OCI-LY7 (cell line): Measurements from ENCODE around the gene CDCA5. TPM values are rescaled to one million over a fixed set of nuclear protein-coding genes. Genes with fewer than 3 reads are reported as not detected.

Experiments
- BruUV-seq: library from RNA; stranded (reverse); fragments of 400-500 nt; replicated peaks from 2 replicates; lab custom pipeline; 2021; lab: Mats Ljungman, UMichigan
- CTCF ChIA-PET: fragments of 300-600 bp; sonication (Branson Sonifier 250); formaldehyde crosslinking; loops from one replicate; lab custom pipeline; 2022; ENCODE audit warnings: antibody characterized with exemption; ENCODE audit not compliant: unreplicated experiment; lab: Charles Lee
- POLR2A ChIA-PET: fragments of 300-600 bp; sonication (Branson Sonifier 250); formaldehyde crosslinking; loops from one replicate; lab custom pipeline; 2022; ENCODE audit warnings: antibody characterized with exemption; lab: Charles Lee
- DNase-seq: peaks from one replicate; pipeline ENCODE4 v3.0.0-alpha.2; 2015; ENCODE audit warnings: low spot score
- H2AFZ ChIP-seq: fragments of 200-600 bp; sonication (generic), shearing (Covaris generic); 2 replicates; pipeline ENCODE4 v1.6.1; 2014; ENCODE audit warnings: mild to moderate bottlenecking, antibody characterized with exemption, low read length, moderate library complexity
- H3K27ac ChIP-seq: fragments of 200-600 bp; sonication (generic); 2 replicates; pipeline ENCODE4 v1.5.1; 2014; ENCODE audit warnings: mixed run types, low read depth, mild to moderate bottlenecking, moderate library complexity, low read length, inconsistent platforms; ENCODE audit not compliant: poor library complexity, severe bottlenecking
- H3K36me3 ChIP-seq: fragments of 200-600 bp; sonication (generic); 2 replicates; pipeline ENCODE4 v1.6.1; 2014; ENCODE audit warnings: mild to moderate bottlenecking, antibody characterized with exemption, low read length, moderate library complexity, mixed read lengths; ENCODE audit not compliant: insufficient read depth
- H3K4me1 ChIP-seq: fragments of 200-600 bp; sonication (generic); 2 replicates; pipeline ENCODE4 v1.5.1; 2014; ENCODE audit warnings: mild to moderate bottlenecking, low read length; ENCODE audit not compliant: insufficient read depth, poor library complexity, severe bottlenecking
- H3K4me2 ChIP-seq: fragments of 200-600 bp; sonication (generic); 2 replicates; pipeline ENCODE4 v1.6.1; 2014; ENCODE audit warnings: mild to moderate bottlenecking, low read length
- H3K4me3 ChIP-seq: fragments of 200-600 bp; sonication (generic); 2 replicates; pipeline ENCODE4 v1.5.1; 2014; ENCODE audit warnings: mild to moderate bottlenecking, low read depth, low read length; ENCODE audit not compliant: poor library complexity, severe bottlenecking
- H3K79me2 ChIP-seq: fragments of 200-600 bp; sonication (generic); 2 replicates; pipeline ENCODE4 v1.6.1; 2016; ENCODE audit warnings: low read depth, mild to moderate bottlenecking, low read length, moderate library complexity, mixed read lengths; ENCODE audit not compliant: insufficient read depth
- H3K9me2 ChIP-seq: fragments of 200-600 bp; sonication (generic); 2 replicates; pipeline ENCODE4 v1.6.1; 2016; ENCODE audit warnings: mild to moderate bottlenecking, low read length, mixed read lengths; ENCODE audit not compliant: insufficient read depth
- H3K9me3 ChIP-seq: fragments of 200-600 bp; sonication (generic); 2 replicates; pipeline ENCODE4 v1.6.1; 2014; ENCODE audit warnings: mild to moderate bottlenecking, mixed run types, low read length, mixed read lengths
- H4K20me1 ChIP-seq: fragments of 200-600 bp; sonication (generic); 2 replicates; pipeline ENCODE4 v1.6.1; 2014; ENCODE audit warnings: mild to moderate bottlenecking, antibody characterized with exemption, low read length, moderate library complexity, mixed read lengths; ENCODE audit not compliant: insufficient read depth
- CTCF ChIP-seq: fragments of 200-600 bp; sonication (generic); conservative IDR thresholded peaks from 2 replicates; pipeline ENCODE4 v1.5.1; 2014; ENCODE audit warnings: mild to moderate bottlenecking, antibody characterized with exemption, low read length, moderate library complexity, mixed read lengths
- EZH2phosphoT487 ChIP-seq: fragments of 200-600 bp; sonication (generic); IDR thresholded peaks from 2 replicates; pipeline ENCODE4 v1.6.1; 2018; ENCODE audit warnings: low read depth, borderline replicate concordance, mild to moderate bottlenecking, mixed run types, antibody characterized with exemption, low read length, moderate library complexity, mixed read lengths
- intact Hi-C: fragments of 100-400 bp; cut with micrococcal nuclease; formaldehyde crosslinking; loops from one replicate; pipeline ENCODE4 v1.10.0; 2022; ENCODE audit not compliant: unreplicated experiment
- total RNA-seq, 2 experiments: library from RNA; depleted of rRNA in 1 of 2; stranded (reverse); fragments of >200 nt in 1 of 2; shearing (Covaris generic) in 1 of 2; gene quantifications; 2 replicates each; pipeline ENCODE4 v1.2.3, GENCODE V29; 2014 to 2022

CDCA5 gene
- total RNA-seq, 2 experiments from 2014 or later: 135 to 151 TPM

GRCh38 chr11:65100674-65101350 is 17.0 kb upstream of the CDCA5 start:
- intact Hi-C loops: no loop called here
- POLR2A ChIA-PET: interaction anchor here (0.6 to 0.7 kb wide), 2 partner anchors 75 to 116 kb away, joined by 3 to 4 read pairs; no protein-coding TSS in a partner anchor

GRCh38 chr11:65096926-65097325 is 13.1 kb upstream of the CDCA5 start:
- peak overlapping the region; percentile 68 for H3K27ac ChIP-seq
- TSS peak; percentile 48 for BruUV-seq
- intact Hi-C loops: loop anchor here (1.0 kb wide), 1 partner anchor 57 kb away; no protein-coding TSS in a partner anchor

More at GRCh38 chr11:65100674-65101350, 17.0 kb upstream of the CDCA5 start:
- Histone ChIP-seq H3K27ac (no peak overlapping the region), H3K4me1 (peaks cover 7% of the 10 kb centered on the region), H3K4me3 (no peak overlapping the region), H3K4me2 (no peak overlapping the region), H3K79me2 (peaks cover 27% of the 10 kb centered on the region), H4K20me1 (peaks cover 6% of the 10 kb centered on the region; the same call in 1 of the 2 replicates), H3K9me2 (no peaks in the 10 kb centered on the region), H2AFZ (no peak overlapping the region), H3K9me3 (no peaks in the 10 kb centered on the region), H3K36me3 (peaks cover 42% of the 10 kb centered on the region)
- CTCF ChIA-PET: no interaction called here
- BruUV-seq: no TSS peak
- peak; percentile 45; the same call in 1 of the 2 replicates for TF ChIP-seq CTCF
- TF ChIP-seq EZH2phosphoT487: no peak
- no peak for DNase-seq

More at GRCh38 chr11:65096926-65097325, 13.1 kb upstream of the CDCA5 start:
- H2AFZ ChIP-seq: no peak overlapping the region
- H3K4me3 ChIP-seq: peak overlapping the region; percentile 78
- DNase-seq: no peak
- H3K4me1 ChIP-seq: peaks cover 16% of the 10 kb centered on the region
- peaks cover 36% of the 10 kb centered on the region for H3K36me3 ChIP-seq
- no peaks in the 10 kb centered on the region for H3K9me2 ChIP-seq
- peak overlapping the region; percentile 91 for H3K4me2 ChIP-seq
- CTCF ChIA-PET: no interaction called here
- POLR2A ChIA-PET: interaction anchor here (1.1 to 1.5 kb wide), 3 partner anchors 14 to 51 kb away, joined by 4 read pairs; no protein-coding TSS in a partner anchor
- H3K79me2 ChIP-seq: peaks cover 27% of the 10 kb centered on the region
- no peaks in the 10 kb centered on the region for H3K9me3 ChIP-seq
- TF ChIP-seq EZH2phosphoT487: no peak
- TF ChIP-seq CTCF: no peak
- H4K20me1 ChIP-seq: peaks cover 6% of the 10 kb centered on the region; the same call in 1 of the 2 replicates
